Loucy (cell line): ENCODE measurements around the gene TOR1AIP1.

Experiments used
- CTCF ChIP-seq: fragments of 200-600 bp; sonication (generic); conservative IDR thresholded peaks from 2 replicates; pipeline ENCODE4 v1.5.1; 2014; ENCODE audit warnings: mild to moderate bottlenecking, antibody characterized with exemption, low read length
- EZH2phosphoT487 ChIP-seq: fragments of 200-600 bp; IDR thresholded peaks from 2 replicates; pipeline ENCODE4 v1.6.1; 2018; ENCODE audit warnings: antibody characterized with exemption, mild to moderate bottlenecking, moderate library complexity, borderline replicate concordance

- TF ChIP-seq CTCF (no peak), EZH2phosphoT487 (no peak)
Measured at GRCh38 chr1:179876300-179876715, 5.8 kb upstream of the TOR1AIP1 start.
